ENCODE measurements around the gene CREBBP.
"Not testable (repeated sequence)": the region's sequence is repeated elsewhere in the genome, so short reads cannot be mapped to it uniquely, and the experiment has no call there.

CREBBP gene

DNA sequence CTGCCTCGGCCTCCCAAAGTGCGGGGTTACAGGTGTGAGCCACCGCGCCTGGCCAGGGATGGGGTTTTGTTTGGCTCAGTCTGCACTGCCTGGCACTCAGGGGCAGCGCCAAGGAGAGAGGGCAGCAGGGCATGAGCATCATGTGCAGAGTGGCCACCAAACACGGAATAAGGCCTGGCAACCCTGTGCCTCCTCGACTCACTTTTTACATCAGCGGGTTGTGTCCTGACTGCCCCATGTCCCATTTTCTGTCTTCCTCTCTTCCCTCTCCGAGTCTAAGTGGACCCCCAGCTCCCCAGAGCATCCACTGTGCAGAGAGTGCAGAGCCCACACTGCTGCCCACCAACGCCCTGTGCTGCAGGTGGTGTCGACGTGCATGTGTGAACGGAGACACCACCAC, 145.0 kb downstream of the CREBBP start:
- no peak for DNase-seq (ENCODE audit: low spot score)

DNA sequence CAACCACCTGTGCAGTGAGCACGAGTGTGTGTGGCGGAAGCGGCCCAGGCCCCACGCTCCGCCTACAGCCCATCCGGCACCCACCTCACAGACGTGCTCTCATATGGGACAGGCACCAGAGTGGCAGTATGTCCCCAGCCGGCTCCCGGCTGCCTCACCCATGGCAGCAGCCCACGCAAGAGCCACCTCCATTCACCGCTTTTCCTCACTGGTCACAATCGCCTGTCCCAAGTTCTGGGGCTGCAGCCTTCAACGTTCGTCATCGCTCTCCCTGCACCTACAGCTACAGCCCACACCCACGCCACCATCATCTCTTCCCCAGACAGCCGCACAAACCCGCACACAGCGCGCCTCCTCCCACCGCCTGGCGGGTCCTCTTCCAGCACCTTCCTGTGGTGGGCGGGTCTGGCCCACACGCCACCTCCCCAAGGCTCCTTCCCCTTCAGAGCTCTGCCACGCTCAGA, 145.7 kb downstream of the CREBBP start:
- DNase-seq (ENCODE audit: low spot score): no peak

DNA sequence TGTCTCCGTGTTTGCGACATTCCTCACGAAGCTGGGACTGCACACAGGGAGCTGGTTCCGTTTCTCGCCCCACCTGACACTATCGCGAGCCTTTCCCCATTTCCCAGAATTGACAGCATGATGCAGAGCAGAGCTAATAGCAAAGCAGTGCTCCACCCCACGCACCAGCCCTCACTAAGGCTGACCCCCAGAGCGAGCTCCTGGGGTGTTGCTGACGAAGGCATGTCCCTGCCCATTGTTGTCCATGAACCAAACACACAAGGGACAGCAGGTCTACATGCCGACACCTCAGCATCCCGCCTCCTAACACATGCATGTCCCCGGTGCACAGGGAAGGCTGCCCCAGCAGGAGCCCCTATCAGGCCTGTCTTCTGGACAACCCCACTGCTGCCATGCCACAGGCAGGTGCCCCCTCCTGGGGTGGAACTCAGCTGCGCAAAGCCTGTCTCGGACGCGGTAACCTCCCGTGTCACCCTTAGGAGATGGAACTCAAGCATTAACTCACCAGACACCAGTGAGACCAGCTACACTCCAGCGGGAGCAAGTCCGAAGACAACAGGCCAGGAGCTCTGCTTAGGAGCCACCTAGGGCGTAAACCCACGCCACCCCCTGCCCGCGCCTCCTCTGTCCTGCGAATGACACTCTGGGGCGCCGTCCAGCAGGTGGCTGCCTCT, 146.3 kb downstream of the CREBBP start:
- DNase-seq (ENCODE audit: low spot score): no peak

DNA sequence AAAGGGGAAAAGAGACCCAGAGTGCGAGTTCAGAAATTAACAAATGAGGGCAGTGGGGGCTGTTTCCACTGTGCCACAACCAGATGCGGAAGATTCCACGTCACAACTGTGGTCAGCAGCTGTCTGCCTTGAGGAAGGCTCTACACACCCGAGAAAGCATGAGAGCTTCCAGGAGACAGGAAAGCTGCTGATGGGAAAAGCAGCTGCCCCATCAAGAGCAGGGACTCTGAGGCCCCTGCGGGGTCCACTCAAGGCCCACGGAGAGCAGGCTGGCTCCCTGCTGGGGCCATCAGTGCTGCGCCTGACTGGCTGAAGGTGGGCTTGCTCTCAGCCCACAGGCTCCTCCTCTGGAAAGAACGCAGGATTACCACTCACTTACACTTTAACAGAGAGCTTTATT, 148.3 kb downstream of the CREBBP start:
- DNase-seq (ENCODE audit: low spot score): no peak

DNA sequence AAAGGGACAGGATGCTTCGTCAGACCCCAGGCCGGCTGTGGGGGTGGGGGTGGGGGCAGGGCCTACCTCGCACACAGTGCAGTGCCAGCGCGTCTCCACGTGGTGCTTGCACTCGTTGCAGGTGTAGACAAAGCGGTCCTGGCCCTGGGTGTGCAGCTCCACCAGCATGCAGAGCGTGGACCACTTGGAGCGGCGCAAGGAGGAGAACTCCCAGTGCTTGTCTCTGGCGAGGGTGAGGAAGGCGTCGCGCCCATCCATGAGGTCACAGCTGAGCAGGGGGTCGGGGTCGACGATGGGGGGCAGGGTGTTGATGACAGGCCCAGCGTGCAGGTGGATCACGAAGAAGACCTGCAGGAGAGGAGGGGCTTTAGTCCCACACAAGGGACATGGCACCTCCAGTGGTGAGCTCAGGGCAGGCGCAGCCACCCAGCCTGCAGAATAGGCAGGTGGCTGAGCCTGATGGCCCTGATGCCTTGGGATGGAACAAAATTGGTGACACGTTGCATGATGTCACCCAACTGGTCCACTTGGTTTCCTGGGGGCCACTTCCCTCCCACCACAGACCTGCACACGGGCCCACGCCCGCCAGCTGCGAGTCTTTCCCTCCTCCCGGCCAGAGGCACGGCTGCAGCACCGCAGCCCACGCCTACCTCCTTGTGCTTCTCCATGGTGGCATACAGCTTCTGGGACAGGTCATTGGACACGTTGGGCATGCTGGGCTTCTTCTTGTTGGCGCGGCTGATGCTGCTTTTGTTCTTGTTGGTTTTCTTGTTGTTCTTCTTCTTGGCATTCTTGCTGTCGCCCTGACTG, 149.2 kb downstream of the CREBBP start:
- no peak for DNase-seq (ENCODE audit: low spot score)

DNA sequence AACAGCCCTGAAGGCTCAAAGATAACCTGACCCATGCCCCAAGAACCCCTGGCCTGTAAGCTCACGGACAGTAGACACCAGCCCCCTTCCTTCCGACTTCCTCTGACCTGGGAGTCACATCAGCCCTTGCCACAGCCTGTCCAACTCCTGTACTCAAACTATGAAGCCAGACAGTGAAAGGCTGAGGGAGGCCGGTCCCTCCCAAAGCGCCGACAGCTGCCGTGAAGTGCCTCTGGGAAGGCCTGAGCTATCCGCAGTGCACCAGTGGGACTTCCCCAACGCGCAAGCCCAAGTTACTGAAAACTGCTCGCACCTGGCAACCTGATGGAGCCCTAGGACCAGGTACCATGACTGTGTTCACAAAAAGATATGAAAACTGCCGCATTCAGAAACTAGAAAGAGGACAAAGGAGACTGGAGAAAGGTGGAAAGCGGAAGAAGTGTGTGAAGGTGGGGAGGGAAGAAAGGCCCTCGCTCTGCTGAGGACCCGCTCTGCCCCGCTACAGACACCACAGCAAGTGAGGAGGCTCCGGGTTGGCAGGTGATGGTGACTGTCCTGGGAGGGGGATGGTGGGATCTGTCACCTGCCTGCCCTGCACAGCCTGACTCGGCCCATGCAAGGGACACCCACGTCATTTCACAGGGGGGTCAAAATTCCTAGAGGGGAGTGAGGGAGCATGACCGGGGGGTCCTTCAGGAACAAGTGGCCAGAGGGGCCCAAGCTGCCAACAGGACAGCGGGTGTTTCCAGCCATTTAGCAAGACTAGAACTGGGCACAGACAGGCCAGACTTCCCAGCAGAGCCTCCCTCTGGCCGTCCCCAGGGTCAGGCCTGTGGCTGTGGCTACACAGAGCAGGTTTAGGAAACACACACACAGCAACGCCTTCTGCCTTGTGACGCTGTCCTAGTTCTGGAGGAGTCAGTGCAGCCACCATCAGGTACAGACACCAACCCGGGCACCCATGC, 150.1 kb downstream of the CREBBP start:
- no peak for DNase-seq (ENCODE audit: low spot score)

DNA sequence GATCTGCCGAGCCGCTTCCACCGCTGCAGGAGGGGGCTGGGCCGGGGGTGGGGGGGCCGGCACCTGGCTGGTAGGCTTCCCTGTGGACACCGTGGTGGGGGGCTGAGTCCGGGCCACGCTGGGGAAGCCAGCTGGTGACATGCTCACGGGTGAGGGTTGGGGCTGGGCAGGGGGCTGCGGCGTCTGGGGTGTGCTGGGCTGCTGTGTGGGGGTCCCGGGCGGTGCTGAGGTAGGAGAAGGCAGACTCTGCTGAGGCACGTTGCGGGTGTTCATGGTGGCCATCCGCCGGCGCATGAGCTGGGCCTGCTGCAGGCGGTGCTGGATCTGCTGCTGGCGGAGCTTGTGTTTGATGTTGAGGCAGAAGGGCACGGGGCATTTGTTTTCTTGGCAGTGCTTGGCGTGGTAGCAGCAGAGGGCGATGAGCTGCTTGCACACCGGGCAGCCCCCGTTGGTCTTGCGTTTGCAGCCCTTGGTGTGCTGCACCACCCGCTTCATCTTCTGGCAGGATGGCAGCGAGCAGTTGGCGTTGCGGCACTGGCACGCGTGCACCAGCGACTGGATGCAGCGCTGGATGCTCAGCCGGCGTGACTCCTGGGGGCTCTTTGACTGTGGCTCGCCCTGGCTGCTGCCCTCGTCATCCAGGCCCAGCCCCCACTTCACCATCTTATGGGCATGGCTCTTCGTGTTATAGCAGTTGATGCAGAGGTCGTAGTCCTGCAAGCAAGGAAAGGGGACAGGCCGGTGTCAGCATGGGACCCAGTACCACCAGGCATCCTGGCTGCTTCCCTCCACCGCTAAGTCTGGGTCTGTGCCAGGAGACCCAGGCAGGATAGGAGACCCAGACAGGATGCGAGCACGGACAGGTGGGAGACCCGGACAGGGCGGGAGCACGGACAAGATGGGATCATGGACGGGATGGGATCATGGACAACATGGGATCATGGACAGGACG, 151.1 kb downstream of the CREBBP start:
- DNase-seq (ENCODE audit: low spot score): no peak

DNA sequence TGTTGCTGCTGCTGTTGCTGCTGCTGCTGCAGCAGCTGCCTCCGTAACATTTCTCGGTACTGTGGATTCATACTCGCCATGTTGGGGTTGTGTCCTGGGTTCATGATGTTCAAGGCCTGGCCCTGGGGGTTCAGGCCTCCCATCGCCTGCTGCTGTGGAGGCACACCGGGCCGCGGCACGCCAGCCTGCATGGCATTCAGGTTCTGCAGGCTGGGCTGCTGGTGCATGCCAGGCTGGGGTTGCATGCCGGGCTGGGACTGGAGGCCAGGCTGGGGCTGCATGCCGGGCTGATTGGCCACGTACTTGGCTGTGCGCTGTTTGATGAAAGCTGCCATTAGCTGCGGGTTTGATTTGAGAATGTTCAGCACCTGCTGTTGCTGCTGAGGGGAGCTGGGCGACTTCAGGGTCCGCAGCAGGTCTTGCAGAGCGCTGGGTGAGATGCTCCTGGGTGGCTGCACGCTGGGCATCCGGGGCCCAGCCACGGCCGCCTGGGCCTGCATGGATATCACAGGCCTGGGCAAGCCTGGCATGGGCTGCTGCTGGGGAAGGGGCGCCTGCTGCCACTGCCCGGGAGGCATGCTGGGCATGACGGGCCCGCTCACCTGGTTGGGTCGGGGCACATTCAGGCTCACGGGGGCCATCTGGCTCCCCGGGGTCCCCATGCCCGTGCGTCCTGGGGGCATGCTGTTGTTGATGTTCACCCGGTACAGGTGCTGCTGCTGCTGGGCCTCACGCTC, 151.9 kb downstream of the CREBBP start:
- no peak for DNase-seq (ENCODE audit: low spot score)

DNA sequence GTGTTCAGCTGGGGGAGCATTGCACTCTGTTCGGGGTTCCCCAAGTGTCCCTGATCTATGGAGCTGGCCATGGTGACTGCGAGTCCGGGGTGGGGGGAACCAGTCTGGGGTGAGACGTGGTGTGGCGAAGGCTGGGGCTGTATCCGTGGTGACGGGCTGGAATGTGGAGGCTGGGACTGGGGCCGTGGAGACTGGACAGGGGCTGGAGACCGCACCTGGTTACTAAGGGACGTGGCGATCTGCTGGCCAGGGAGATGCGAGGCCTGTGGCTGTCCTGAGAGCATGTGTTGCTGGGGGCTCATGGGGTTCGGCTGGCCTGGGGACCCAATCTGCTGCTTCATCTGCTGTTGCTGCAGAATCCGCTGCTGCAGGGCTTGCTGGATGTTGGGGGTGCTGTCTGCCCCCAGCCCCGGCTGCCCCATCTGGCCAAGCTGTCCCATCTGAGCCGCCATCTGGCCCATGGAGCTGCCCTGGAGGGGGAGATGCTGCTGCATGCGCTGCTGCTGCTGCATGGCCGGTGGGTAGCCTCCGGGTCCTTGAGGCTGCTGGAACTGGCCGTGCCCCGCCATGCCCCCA, 152.6 kb downstream of the CREBBP start:
- no peak for DNase-seq (ENCODE audit: low spot score)

DNA sequence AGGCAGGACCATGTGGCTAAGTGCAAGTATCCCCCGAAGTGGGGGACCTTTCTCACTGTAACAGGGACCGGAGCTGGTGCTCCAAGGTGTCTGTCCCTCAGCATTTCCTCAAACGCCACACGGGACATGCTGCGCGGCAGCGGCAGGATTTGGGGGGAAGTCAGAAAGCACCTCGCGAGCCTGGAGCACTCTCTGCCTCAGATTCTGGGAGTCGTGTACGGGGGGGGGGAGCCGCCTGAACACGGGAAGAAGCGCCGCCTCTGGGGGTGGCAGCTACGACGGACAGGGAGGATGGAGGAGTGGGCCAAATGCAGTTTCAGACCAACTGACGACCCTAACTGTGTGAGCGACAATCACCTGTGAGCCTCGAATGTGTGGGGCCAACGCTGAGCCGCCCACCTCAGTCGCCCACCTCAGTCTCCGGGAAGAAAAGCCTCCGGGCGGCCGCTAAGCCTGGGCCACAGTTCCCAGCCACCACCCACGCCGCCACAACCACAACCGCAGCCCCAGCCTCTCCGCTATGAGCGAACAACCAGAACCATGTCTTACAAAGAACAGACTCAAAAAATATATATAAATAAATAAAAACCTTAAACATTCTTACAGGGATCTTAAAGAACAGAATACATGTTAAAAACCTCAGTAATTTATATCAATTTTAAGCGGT, 154.4 kb downstream of the CREBBP start:
- no peak for DNase-seq (ENCODE audit: low spot score)

DNA sequence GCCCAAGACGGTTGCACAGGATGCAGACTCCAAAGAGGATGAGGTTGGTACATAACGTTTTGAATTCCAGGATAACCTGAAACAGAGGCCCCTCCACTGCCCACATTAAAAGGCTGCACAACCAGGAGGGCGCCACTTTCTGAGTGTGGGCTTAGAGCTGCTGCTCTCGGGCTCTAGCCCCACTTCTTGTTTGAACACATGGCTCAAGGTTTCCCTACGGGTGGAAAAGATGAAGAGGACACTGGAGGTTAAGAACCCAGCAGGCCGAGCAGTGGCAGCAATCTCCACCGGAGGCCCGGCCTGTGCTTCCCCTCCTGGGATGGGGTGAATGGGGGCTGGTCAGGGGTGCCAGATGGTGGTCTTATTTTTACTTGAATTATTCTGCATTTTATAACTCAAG, 155.2 kb downstream of the CREBBP start:
- DNase-seq (ENCODE audit: low spot score): no peak

DNA sequence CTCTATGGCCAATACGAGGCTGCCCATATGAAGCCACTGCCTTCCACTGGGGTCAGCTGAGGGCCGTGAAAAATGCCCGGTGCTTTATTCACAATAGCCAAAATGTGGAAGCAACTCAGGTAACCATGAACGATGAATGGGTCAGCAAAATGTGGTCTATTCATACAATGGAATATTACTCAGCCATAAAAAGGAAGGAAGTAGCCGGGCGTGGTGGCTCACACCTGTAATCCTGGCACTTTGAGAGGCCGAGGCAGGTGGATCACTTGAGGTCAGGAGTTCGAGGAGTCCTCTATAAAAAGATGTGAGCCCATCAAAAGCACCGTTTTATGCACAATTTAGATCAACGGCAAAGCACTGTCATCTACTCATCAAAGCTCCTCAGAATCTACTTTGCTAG, 158.0 kb downstream of the CREBBP start:
- DNase-seq (ENCODE audit: low spot score): no peak

DNA sequence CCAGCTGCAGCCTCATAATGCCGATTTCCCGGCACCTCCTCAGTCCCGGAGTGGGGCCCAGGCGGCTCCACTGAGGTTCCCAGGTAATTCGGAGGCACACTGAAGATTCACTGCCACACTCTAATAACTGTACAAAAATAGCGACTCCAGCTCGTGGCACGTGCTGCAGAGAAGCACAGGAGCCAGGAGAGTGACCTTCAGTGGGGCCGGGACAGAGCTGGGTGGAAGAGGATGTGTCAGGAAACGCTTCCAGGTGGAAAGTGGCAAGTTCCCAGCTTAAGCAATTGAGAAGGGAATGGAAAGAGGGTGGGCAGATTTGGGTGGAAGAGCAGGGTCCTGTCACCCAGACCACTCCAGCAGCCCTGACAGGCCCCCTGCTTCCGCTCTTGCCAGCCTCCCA, 160.1 kb downstream of the CREBBP start:
- DNase-seq (ENCODE audit: low spot score): no peak

DNA sequence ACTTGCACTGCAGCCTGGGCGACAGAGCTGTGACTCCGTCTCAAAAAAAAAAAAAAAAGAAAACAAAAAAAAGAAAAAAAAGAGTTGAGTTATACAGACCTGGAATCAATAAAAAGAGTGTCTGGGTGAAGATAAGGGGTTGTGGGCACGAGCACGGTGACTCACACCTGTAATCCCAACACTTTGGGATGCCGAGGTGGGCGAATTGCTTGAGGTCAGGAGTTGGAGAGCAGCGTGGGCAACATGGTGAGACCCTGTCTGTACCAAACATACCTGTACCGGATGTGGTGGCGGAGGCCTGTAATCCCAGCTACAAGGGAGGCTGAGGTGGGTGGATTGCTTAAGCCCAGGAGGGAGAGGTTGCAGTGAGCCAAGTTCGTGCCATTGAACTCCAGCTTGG, 161.9 kb downstream of the CREBBP start:
- no peak for DNase-seq (ENCODE audit: low spot score)

DNA sequence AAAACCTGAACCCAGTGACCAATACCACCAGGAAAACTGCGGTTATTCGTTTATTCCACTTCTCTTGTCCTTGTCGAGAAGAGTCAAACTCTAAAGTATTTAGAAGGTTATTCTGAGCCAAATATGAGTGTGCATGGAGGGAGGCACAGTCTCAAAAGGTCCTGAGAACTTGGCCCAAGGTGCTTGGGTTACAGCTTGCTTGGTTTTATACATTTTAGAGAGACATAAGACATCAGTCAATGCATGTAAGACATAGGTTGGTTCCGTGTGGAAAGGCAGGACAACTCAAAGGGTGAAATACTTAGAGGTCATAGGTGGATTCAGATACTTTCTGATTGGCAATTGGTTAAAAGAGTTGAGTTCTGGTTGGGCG, 162.5 kb downstream of the CREBBP start:
- no peak for DNase-seq (ENCODE audit: low spot score)

DNA sequence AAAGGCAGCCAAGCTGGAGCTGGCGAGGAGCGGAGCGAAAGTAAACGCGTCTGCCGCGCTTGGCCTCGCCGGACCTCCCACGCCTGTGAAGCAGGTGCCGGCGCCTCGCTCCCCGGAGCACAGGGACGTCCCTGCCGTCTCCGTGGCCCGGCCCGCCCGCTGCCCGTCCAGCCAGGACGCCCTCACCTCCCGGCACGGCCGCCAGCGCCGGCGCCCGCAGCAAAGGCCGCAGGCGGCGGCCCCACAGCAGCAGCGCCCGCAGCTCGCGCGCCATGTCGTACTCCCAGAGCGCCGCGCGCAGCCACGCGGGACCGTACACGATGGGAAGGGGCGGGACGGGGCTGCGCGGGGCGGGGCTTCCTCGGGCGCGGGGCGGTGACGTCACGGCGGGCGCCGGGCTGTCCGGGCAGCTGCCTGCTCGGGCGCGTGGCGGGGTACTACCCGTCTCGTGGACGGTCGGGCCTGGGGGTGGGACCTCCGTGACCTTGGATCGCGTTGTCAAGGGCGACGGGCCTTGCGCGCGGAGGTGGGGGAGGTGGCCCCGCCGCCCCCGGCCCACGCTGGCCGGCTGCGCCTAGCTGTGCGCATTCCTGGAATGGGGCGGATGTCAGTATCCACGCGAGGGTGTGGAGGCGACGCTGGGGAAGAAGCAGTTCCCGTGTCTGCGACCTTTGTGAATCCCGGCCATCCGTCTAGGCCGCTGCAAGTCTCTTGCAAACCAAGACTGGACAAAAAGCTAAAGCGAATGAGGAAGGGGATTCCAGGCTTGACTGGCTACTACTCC, 163.1 kb downstream of the CREBBP start, which contains the start of gene TRAP1:
TSS of gene TRAP1 (minus strand) at position 290 of the 784 bp plus-strand sequence. CDS start at position 274, 16 bp downstream.
- DNase-seq (ENCODE audit: low spot score): peak; percentile 99

DNA sequence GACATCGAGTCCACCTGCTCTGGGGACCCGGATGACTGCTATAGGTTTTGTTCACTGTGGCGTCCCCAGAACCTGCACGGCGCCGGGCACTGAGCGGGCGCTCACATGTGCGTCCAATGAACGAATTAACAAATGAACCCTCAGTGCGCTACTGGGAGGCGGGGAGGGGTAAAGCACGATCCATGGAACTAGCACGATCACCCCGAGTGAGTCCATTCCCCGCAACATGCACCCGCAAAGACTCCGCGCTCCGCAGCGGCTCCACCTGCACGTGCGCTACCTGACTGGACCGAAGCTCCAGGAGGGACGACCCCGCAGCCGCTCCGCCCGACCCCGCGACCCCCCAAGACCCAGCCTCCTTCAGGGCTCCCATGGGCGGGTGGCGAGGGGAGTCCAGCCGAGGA, 163.7 kb downstream of the CREBBP start:
- peak; percentile 51 for DNase-seq (ENCODE audit: low spot score)

DNA sequence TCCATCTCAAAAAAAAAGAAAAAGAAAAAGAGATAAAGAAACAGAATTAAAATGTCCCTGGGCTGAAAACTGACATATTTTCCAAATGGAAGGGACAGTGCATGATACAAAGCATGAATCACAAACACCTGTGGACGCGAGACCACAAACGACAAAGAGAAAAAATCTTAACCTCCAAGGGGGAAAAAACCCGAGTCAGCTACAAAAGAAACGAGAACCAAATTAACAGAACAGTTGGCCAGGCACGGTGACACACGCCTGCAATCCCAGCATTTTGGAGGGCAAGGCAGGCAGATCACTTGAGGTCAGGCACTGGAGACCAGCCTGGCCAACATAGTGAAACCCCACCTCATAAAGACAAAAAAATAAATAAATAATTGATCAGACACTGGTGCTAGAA, 165.1 kb downstream of the CREBBP start:
- DNase-seq (ENCODE audit: low spot score): no peak

DNA sequence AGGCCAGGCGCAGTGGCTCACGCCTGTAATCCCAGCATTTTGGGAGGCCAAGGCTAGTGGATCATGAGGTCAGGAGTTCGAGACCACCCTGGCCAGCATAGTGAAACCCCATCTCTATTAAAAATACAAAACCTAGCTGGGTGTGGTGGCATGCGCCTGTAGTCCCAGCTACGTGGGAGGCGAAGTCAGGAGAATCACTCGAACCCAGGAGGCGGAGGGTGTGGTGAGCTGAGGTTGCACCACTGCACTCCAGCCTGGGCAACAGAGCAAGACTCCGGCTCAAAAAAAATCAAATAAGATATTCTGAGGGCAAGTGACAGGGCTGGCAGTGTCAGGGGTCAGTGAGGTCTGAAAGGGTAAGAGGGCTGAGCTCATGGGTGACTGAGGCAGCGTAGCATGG, 166.1 kb downstream of the CREBBP start:
- not testable (repeated sequence) for DNase-seq (ENCODE audit: low spot score)

All from AG20443 (cell line).